ENCODE measurements around the gene ABHD12B.

DNA sequence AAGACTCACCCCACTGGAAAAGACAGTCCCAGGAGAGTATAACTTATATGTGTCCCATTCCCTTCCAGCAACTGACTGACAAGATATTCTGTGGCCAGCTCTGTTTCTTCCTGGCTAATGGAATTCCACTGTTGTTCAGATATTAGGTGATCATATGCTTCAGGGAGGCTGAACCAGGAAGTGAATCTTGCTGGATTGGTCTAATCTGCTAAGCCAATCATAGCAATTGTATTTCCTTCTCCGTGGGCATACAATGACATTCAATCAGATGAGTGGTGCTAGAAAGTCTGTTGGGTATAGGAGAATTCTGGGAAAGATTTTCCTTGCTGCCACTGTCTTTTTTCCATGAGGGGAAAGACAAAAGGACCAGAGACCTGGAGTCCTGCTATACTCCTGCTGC, 60.3 kb downstream of the ABHD12B start:
- TF ChIP-seq, protein P1, sequence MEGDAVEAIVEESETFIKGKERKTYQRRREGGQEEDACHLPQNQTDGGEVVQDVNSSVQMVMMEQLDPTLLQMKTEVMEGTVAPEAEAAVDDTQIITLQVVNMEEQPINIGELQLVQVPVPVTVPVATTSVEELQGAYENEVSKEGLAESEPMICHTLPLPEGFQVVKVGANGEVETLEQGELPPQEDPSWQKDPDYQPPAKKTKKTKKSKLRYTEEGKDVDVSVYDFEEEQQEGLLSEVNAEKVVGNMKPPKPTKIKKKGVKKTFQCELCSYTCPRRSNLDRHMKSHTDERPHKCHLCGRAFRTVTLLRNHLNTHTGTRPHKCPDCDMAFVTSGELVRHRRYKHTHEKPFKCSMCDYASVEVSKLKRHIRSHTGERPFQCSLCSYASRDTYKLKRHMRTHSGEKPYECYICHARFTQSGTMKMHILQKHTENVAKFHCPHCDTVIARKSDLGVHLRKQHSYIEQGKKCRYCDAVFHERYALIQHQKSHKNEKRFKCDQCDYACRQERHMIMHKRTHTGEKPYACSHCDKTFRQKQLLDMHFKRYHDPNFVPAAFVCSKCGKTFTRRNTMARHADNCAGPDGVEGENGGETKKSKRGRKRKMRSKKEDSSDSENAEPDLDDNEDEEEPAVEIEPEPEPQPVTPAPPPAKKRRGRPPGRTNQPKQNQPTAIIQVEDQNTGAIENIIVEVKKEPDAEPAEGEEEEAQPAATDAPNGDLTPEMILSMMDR (IDR thresholded peaks at IDR 0.05), result no peak
- no peak for TF ChIP-seq POLR2A (IDR thresholded peaks at IDR 0.05)
